HG02678 (cell line): Measurements from ENCODE around the gene COL9A3.

Experiments
- ATAC-seq: cut with Tn5 transposase; IDR thresholded peaks from one replicate; pipeline ENCODE4 v1.9.1; 2021; ENCODE audit warnings: mild to moderate bottlenecking, moderate library complexity; ENCODE audit not compliant: unreplicated experiment

Gene COL9A3

DNA sequence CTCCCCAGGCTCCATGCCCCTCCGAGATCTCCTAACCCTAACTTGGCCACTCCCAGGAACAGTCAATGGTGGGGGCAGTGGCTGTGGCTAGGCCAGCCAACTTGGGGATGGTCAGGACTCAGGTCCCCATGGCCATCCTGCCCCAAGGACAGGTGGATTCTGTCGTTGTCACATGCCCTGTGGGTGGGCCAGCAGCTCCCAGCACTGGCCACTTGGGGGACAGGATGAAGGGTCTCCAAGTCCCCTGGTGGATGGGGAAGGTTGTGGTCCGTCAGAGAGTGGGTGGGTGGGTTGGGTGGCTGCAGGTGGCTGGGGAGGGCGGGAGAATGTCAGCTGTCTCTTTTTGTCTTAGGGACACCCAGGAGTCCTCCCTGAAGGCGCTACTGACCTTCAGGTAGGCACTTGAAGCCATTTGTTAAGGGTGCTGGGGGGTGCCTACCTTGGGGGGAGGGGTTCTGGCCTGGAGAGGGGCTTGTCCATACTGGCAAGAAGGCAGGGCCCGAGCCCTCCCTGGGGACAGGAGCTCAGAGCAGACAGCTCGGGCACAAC lies 5.5 kb downstream of the COL9A3 start:
- no peak for ATAC-seq

DNA sequence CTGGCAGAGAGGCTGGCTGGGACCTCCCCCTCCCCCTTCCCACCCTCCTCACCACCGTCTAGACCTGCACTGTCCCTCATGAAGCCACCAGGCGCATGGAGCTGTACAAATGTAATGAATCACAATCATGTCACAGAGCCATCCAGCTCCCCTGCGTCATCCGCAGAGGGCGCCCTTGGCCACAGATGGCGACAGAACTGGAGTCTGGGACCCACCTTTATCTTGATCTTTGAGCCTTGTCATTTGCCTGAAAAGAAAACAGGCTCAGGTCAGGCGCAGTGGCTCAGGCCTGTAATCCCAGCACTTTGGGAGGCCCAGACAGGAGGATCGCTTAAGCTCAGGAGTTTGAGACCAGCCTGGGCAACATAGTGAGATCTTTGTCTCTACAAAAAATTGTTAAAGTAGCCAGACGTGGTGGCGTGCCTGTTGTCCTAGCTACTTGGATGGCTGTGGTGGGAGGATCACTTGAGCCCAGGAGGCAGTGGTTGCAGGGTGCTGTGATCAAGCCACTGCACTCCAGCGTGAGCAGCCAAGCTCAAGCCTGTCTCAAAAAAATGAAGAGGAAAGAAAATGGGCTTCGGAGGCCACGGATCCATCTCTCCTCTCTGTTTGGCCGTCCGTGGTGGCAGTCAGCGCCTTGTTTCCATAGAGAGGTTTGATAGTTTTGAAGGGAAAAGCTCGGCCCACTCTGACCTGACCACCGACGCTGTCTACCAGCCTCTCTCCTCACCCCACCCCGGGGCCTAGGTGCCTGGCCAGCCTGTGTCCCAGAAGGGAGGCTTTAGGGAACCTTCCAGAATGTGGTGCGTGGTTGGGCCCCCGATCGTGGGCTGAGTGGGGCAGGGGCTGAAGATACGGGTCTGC lies 6.2 kb downstream of the COL9A3 start:
- ATAC-seq: no peak

DNA sequence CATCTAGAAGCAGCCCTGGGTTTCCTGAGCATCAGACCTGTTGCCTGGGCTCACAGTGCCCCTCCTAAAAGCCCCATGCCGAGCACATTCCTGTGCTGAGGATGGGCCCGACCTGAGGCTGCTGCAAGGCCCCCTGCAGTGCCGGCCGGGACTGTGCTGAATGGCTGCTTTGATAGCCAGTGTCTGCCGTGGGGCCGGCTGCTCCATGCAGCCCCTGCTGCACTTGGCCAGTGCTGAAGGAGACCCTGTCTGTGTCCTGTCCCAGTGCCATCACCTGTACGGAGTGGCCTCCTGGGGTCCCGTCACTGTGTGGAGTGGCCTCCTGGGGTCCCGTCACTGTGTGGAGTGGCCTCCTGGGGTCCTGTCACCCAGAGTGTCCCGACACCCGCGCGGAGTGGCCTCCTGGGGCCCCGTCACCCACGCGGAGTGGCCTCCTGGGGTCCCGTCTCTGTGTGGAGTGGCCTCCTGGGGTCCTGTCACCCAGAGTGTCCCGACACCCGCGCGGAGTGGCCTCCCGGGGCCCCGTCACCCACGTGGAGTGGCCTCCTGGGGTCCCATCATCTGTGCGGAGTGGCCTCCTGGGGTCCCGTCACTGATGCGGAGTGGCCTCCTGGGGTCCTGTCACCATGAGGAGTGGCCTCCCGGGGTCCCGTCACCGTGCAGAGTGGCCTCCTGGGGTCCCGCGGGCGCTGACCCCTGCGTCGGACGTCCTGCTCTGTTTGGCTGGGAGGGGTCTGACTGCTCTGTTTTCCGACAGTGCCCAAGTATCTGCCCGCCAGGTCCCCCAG lies 7.0 kb downstream of the COL9A3 start:
- no peak for ATAC-seq

- no peak for ATAC-seq
Measured at GRCh38 chr20:62824476-62825332, 7.9 kb downstream of the COL9A3 start.

DNA sequence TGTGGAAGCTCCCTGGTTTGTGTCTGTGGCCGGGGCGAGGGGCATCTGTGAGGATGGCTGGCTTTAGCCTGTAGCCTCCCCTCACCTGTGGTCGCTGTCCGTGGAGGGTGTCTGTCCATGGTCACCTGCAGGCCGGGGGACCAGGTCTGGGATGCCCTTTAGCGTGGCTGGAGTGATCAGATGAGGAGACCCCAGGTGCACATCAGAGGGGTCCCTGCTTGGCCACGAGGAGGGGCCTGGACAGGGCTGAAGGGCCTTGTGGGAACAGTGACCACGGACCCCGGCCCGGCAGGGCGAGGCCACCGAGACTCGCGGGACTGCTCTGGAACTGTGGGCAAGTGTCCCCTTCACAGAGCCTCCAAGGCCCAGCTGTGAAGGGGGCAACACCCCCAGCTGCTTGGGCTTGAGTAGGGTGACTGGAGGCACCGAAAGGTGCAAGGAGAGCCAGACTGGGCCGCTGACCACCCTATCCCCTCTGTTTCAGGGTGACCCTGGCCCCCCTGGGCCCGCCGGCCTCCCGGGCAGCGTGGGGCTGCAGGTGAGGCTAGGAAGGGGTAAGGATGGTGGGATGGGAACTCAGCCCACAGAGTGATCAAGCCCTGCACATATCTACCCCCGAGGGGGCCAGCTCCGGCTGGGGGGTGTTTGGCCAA lies 8.6 kb downstream of the COL9A3 start:
- no peak for ATAC-seq

- no peak for ATAC-seq
Measured at GRCh38 chr20:62825986-62826645, 9.3 kb downstream of the COL9A3 start.

GRCh38 chr20:62826646-62827310 lies 9.9 kb downstream of the COL9A3 start:
- no peak for ATAC-seq

GRCh38 chr20:62827311-62828038 lies 10.6 kb downstream of the COL9A3 start:
- ATAC-seq: no peak

DNA sequence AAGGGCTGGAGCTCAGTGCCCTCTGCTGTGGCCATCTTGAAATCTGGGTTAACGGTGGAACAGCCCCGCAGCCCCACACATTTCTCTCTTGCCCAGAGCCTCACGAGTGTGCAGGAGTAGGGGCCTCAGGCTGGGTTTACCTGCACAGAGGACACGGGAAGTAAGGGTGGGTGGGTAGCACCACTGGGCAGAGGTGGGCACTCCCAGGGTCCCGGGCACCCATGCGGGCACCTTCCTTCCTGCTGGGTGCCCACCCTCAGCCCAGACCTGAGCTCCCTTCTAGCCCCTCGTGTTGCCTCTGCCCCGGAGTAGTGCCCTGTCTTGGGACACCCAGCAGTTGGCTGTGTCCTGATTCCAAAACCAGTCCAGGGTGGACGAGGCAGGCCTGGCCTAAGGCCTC lies 11.2 kb downstream of the COL9A3 start:
- no peak for ATAC-seq

- ATAC-seq: no peak
Measured at GRCh38 chr20:62828511-62829230, 11.8 kb downstream of the COL9A3 start.

GRCh38 chr20:62829231-62830230 lies 12.7 kb downstream of the COL9A3 start:
- no peak for ATAC-seq

GRCh38 chr20:62830251-62830650 lies 13.4 kb downstream of the COL9A3 start:
- ATAC-seq: no peak

GRCh38 chr20:62830821-62831220 lies 14.0 kb downstream of the COL9A3 start:
- no peak for ATAC-seq

- no peak for ATAC-seq
Measured at GRCh38 chr20:62831361-62831788, 14.5 kb downstream of the COL9A3 start.

DNA sequence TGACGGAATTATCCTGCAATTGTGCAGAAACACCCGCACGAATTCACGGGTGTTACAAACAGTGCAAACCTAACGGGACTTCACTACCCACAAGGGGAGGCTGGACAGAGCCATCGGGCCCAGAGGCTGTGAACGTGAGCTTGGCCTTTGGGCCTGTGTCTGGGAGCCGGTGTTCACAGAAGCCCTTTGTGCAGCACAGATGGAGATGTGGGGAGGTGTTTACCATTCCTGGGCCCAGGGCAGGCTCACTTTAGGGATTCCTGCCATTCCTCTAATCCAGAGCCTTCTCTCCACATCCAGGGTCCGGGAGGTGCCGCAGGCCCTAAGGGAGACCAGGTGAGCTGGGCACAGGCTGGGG lies 15.0 kb downstream of the COL9A3 start:
- ATAC-seq: no peak

DNA sequence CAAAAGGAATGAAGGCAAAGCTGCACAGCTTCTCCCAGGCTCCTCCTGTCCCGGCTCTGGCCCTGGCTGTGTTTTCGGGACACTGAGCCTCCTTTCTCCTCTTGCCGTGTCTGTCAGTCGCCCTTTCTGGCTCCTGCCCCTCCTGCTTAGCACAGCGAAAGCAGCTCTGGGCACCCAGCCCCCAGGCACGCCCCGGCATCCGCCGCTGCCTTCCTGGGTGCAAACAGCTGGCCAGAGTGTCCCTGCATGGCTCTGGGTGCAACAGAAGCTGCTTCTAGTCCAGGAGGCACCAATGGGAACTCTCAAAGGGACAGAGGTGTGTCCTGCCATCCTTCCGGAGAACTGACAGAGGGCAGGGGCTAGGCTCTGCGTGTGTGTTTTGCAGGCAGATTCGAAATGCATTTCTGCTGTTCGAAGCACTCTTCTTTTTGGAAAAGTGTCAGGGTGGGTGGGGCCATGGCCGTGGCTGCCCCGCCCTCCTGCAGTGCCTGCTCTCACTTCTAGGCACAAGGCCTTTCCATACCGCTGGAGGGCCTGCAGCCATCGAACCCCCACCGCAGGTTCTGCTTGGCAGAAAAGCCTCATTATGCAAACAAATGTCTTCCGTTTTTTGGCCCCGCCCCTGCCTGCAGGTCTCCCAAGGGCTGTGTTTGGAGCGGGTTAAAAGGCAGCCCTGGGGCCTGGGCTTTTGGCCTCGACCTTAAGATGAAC lies 15.5 kb downstream of the COL9A3 start:
- peak; percentile 67 for ATAC-seq
